GM15510 (cell line): ENCODE data around the gene SLC2A3.

Source experiments
- POLR2A ChIP-seq: IDR thresholded peaks from 3 replicates; pipeline ENCODE4 v1.6.1; 2011; ENCODE audit warnings: borderline replicate concordance; ENCODE audit not compliant: insufficient read length; ENCODE audit errors: extremely low read depth

Gene SLC2A3

GRCh38 chr12:7934889-7935492 lies 996 bp downstream of the SLC2A3 start:
- TF ChIP-seq POLR2A: no peak

DNA sequence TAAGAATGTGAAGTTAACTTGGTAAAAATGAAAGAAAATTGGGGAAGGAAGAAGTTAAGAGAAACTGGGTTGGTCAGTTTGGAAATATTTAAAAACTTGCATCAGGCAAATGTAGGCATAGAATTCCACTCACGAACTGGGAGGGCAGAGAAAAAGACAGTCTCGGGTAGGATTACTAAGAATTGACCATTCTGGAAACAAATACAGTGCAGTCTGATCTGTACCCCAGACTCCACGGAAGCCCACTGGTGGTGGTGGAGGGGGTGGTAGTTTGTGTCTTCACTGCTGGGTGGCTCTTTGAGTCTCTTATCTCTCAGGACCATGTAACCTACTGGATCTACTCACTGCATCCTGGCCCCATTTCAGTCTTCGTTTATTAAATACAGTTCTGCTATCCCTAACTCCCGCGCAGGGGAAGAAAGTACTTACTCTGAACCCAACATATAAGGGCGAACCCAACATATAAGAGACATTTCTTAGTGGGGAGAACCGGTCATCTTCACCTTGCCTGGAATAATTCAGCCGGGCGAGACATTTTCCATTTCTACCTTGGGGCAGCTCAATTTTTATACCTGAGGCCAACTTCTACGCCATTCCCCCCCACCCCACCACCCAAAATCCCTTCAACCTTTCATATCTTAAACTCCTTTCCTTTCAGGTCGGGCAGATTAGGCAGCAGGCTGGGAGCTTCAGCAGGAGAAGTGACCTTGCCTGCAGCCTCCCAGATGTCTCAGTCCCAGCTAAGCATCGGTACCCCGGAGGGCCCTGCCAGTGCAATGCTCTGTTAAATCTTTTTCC lies 1.7 kb downstream of the SLC2A3 start:
- TF ChIP-seq POLR2A: no peak

DNA sequence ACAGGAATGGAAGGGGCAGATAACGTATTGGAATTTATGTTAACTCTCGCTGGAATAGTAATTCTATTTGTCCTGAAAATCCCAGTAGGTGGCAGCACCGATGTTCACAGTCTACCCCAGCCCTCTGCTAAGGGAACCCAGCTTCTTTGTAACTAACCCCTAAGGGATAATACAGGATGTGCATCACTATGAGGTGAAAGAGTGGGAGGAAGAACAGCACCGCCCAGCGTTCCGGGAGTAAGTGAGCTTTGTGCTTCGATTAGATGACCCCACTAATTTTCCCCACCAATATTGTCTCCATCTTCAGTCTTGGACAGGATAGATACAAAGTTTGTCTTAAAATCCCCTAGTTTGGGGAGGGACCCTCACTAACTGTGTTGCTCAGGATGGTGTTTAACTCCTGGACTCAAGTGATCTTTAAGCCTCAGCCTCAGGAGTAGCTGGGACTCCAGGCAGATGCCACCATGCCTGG lies 2.7 kb downstream of the SLC2A3 start:
- no peak for TF ChIP-seq POLR2A

- no peak for TF ChIP-seq POLR2A
Observed at GRCh38 chr12:7929083-7929792, 6.7 kb downstream of the SLC2A3 start.

- TF ChIP-seq POLR2A: no peak
Observed at GRCh38 chr12:7927470-7927869, 8.5 kb downstream of the SLC2A3 start.

- no peak for TF ChIP-seq POLR2A
Observed at GRCh38 chr12:7923241-7924236, 12.4 kb downstream of the SLC2A3 start.

- TF ChIP-seq POLR2A: no peak
Observed at GRCh38 chr12:7917392-7918267, 18.4 kb downstream of the SLC2A3 start.

- TF ChIP-seq POLR2A: no peak
Observed at GRCh38 chr12:7916936-7917335, 19.1 kb downstream of the SLC2A3 start.

DNA sequence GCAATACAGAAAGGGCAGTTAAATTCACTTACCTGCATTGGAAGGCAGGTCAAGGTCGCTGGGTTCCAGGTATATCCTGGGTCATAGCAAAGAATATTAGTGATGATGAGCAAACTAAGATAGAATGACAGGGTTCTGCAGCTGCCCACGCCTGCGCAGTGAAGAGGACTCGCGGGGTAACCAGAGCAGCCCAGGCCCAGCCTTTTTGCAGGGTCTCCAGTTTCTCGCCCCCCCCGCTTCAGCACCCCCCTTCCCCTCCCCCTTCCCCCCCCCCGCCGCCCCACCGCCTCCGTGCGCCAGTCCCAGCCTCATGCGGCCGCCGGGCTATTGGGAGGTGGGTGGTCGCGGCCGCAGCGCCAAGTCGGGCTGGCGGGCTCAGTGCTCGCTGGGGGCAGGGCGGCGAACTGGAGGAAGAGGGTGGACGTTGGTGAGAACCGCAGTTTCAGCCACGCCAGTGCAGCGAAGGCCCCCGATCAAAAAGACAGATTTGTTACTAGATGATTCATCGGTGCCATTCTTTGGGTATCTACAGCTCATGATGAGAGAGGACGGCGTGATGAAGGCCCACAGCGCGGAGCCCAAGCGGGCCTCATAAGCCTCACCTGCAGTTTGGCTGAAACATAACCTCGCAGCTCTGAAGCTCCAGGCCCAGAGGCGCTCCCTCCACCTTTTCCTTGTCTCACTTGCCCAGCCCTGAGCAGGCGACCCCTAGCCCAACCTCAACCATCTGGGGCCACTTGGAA lies 20.2 kb downstream of the SLC2A3 start:
- no peak for TF ChIP-seq POLR2A

DNA sequence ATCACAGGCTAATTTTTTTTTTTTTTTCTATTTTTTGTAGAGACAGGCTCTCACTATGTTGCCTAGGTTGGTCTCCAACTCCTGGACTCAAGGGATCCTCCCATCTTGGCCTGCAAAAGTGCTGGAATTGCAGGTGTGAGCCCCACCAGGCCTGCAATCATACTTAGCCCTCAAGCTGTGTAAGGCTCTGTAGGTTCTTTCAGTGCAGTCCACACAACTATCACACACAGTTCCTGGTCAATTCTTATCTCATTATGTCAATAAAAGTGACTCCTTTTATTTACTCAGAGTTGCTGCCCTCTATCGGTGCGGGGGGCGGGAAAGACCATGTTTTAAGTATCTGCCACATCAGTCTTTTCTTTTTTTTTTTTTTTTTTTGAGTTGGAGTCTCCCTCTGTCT lies 29.0 kb downstream of the SLC2A3 start:
- no peak for TF ChIP-seq POLR2A

- TF ChIP-seq POLR2A: no peak
Observed at GRCh38 chr12:7905071-7905470, 30.9 kb downstream of the SLC2A3 start.

DNA sequence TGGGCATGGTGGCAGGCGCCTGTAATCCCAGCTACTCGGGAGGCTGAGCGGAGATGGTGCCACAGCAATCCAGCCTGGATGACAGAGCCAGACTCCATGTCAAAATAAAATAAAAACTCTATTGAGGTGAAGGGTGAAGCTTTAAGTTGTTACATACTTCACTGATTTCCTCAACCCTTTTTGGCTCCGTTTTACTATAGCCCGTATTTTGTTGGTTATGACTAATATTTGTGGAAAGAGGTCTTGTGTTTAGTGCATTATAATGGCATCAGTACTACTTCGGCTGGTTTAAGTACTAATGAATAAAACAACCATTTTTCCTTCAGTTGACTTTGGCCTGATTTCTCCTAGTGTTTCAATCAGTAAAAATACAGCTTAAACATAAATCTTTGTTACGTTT lies 36.2 kb downstream of the SLC2A3 start:
- no peak for TF ChIP-seq POLR2A

DNA sequence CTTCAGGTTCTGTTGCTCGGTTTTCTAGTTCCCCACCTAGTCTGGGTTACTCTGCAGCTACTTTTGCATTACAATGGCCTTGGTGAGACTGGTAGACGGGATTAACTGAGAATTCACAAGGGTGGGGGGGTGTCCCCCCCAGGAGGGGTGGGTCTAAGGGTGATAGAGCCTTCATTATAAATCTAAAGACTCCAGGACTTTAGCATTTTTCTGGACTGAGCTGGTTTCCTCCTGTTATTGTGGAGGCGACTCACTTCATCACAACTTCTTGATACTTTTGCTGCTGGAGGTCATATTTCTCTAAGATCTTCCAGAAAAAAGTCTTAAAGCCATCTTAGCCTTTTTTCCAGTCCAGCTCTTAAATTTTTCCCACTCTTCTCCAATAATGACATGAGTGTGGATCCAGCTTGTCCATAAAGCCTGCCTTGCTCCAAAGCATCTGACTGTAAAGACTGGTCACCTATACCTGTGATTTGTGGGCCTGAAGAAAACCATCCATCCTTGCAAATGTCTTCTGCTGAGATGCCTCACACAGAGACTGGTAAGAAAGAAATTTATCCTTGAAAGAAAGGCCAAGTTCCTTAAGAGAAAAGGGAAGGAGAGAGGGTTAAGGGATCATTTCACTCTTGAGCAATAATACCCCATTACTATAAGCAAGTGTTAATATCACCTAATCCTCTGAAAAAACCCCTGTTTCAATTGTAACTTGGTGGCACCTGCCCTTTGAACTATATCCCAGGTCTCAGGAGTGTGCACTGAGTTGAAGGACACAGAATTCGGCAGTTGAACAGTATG lies 43.6 kb downstream of the SLC2A3 start:
- no peak for TF ChIP-seq POLR2A

DNA sequence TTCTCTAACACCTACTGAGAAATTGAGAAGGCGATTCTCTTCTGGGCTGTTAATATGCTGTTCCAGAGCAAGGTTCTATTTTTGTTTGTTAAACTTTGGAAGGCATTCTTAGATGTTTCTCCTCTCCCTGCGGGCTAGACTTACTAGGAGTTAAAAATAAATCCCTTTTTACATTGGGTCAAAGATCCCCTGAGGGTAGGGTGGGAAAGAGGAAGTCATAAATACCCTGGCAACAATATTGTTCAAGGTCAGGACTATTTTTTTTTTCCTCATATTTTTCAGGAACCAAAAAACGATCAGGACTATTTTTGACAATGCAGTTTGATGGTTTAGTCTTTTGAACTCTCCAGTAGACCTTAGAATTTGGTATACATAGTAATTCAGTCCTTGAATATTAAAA lies 51.3 kb downstream of the SLC2A3 start:
- no peak for TF ChIP-seq POLR2A
